Common myeloid progenitor, CD34-positive (primary cell): ENCODE measurements around the gene IGDCC3.
"Not testable (repeated sequence)": the region's sequence is repeated elsewhere in the genome, so short reads cannot be mapped to it uniquely, and the experiment has no call there.

Experiments used
- CTCF ChIA-PET: fragments of 350-600 bp; sonication (Branson Sonifier 250); formaldehyde crosslinking; loops from one replicate; lab custom pipeline; 2021; ENCODE audit warnings: antibody characterized with exemption; lab: Charles Lee
- POLR2A ChIA-PET: fragments of 350-600 bp; sonication (Branson Sonifier 250); formaldehyde crosslinking; loops from one replicate; lab custom pipeline; 2021; ENCODE audit warnings: antibody characterized with exemption; lab: Charles Lee
- DNase-seq, 3 donors: peaks; one replicate each; pipeline versions ENCODE4 v3.0.0 to v3.0.0-alpha.2; 2013
- H3K27ac ChIP-seq, 2 experiments: 1 replicate in 1 of 2; 2 replicates in 1 of 2; pipeline ENCODE4 v1.7.0; 2013; ENCODE audit warnings: inconsistent platforms in 2 of 2, low read length in 2 of 2, mild to moderate bottlenecking in 2 of 2, low read depth in 1 of 2, moderate library complexity in 1 of 2; ENCODE audit not compliant: severe bottlenecking in 2 of 2, insufficient read depth in 1 of 2, poor library complexity in 1 of 2
- H3K27me3 ChIP-seq, 5 experiments: replicated peaks in 2 of 5; 1 replicate in 3 of 5; 2 replicates in 2 of 5; pipeline versions ENCODE4 v1.6.1 to v1.7.0; 2013; ENCODE audit warnings: low read length in 4 of 5, mild to moderate bottlenecking in 2 of 5, moderate library complexity in 2 of 5, inconsistent platforms in 1 of 5; ENCODE audit not compliant: insufficient read depth in 5 of 5, control insufficient read depth in 4 of 5
- H3K36me3 ChIP-seq, 4 experiments: 1 replicate in 2 of 4; 2 replicates in 2 of 4; pipeline versions ENCODE4 v1.6.1 to v1.7.0; 2013; ENCODE audit warnings: low read length in 3 of 4, control low read depth in 1 of 4, mild to moderate bottlenecking in 1 of 4; ENCODE audit not compliant: control insufficient read depth in 4 of 4, insufficient read depth in 4 of 4
- H3K4me1 ChIP-seq, 4 experiments: 1 replicate in 3 of 4; 2 replicates in 1 of 4; pipeline versions ENCODE4 v1.6.1 to v1.7.1; 2013; ENCODE audit warnings: low read length in 3 of 4, mild to moderate bottlenecking in 3 of 4, control low read depth in 1 of 4, inconsistent platforms in 1 of 4, moderate library complexity in 1 of 4; ENCODE audit not compliant: control insufficient read depth in 4 of 4, insufficient read depth in 4 of 4; ENCODE audit errors: control extremely low read depth in 1 of 4
- H3K4me3 ChIP-seq, 7 experiments: 1 replicate in 4 of 7; 2 replicates in 3 of 7; pipeline versions ENCODE4 v1.5.1 to v1.7.0; 2013; ENCODE audit warnings: mild to moderate bottlenecking in 7 of 7, low read length in 6 of 7, moderate library complexity in 6 of 7, inconsistent platforms in 2 of 7, low read depth in 2 of 7, control low read depth in 1 of 7; ENCODE audit not compliant: insufficient read depth in 4 of 7, control insufficient read depth in 1 of 7; ENCODE audit errors: extremely low read depth in 1 of 7
- H3K9me3 ChIP-seq, 5 experiments: 1 replicate in 4 of 5; 2 replicates in 1 of 5; pipeline versions ENCODE4 v1.6.1 to v1.7.1; 2013; ENCODE audit warnings: low read length in 4 of 5, mild to moderate bottlenecking in 2 of 5, inconsistent platforms in 1 of 5, low read depth in 1 of 5, moderate library complexity in 1 of 5; ENCODE audit not compliant: control insufficient read depth in 4 of 5, insufficient read depth in 2 of 5; ENCODE audit errors: control extremely low read depth in 1 of 5
- WGBS: methylation state at CpG from one replicate; pipeline ENCODE4 v1.1.5; 2013; ENCODE audit not compliant: insufficient coverage; 5-methylcytosine and 5-hydroxymethylcytosine counted together

The IGDCC3 gene

GRCh38 chr15:65349338-65349737, 28.5 kb downstream of the IGDCC3 start:
- 94% methylated on average over 5 of the region's 8 CpGs for WGBS
- Histone ChIP-seq H3K4me1 (no peaks in the 10 kb centered on the region), H3K36me3 (no peaks in the 10 kb centered on the region), H3K27me3 (peaks cover 0 to 8% (median 5%) of the 10 kb centered on the region in 5 experiments), H3K9me3 (peaks cover 0 to 16% (median 7%) of the 10 kb centered on the region in 5 experiments), H3K27ac (no peak overlapping the region), H3K4me3 (no peak overlapping the region)
- CTCF ChIA-PET, result interaction anchor here (0.9 to 1.3 kb wide), 2 partner anchors 13 to 19 kb away, joined by 4 read pairs; no protein-coding TSS in a partner anchor
- POLR2A ChIA-PET, result no interaction called here
- no peak for DNase-seq

- POLR2A ChIA-PET, DNase-seq, H3K27me3 ChIP-seq, H3K36me3 ChIP-seq, H3K27ac ChIP-seq, H3K9me3 ChIP-seq, H3K4me3 ChIP-seq, H3K4me1 ChIP-seq: not testable (repeated sequence)
- WGBS, result 96% methylated on average over 5 of the region's 8 CpGs
- CTCF ChIA-PET, result interaction anchor here (1.4 kb wide), 1 partner anchor 37 kb away, joined by 3 read pairs; no protein-coding TSS in a partner anchor
Observed at GRCh38 chr15:65347756-65348155, 30.0 kb downstream of the IGDCC3 start.

- peaks cover 0 to 7% (median 0%) of the 10 kb centered on the region in 5 experiments for H3K27me3 ChIP-seq
- H3K27ac ChIP-seq, result no peak overlapping the region
- H3K4me3 ChIP-seq, result no peak overlapping the region
- POLR2A ChIA-PET, result no interaction called here
- WGBS, result 100% methylated on average over 2 of the region's 6 CpGs
- DNase-seq, result no peak
- H3K36me3 ChIP-seq, result no peaks in the 10 kb centered on the region
- no peaks in the 10 kb centered on the region for H3K4me1 ChIP-seq
- CTCF ChIA-PET, result interaction anchor here (1.1 kb wide), 1 partner anchor 48 kb away, joined by 3 read pairs; no protein-coding TSS in a partner anchor
- H3K9me3 ChIP-seq, result peaks cover 0 to 3% (median 0%) of the 10 kb centered on the region in 5 experiments
Observed at GRCh38 chr15:65346856-65347598, 30.8 kb downstream of the IGDCC3 start.

GRCh38 chr15:65344914-65345275, 32.9 kb downstream of the IGDCC3 start:
- no peaks in the 10 kb centered on the region for H3K36me3 ChIP-seq
- no peak for DNase-seq
- H3K4me3 ChIP-seq, result no peak overlapping the region
- POLR2A ChIA-PET, result no interaction called here
- H3K4me1 ChIP-seq, result peaks cover 0 to 4% (median 4%) of the 10 kb centered on the region in 4 experiments
- CTCF ChIA-PET, result interaction anchor here (1.2 kb wide), 1 partner anchor 25 kb away, joined by 3 read pairs; no protein-coding TSS in a partner anchor
- no peak overlapping the region for H3K27ac ChIP-seq
- H3K9me3 ChIP-seq, result no peaks in the 10 kb centered on the region
- 80% methylated on average over 1 of the region's 2 CpGs for WGBS
- H3K27me3 ChIP-seq, result peaks cover 0 to 7% (median 0%) of the 10 kb centered on the region in 5 experiments

GRCh38 chr15:65344214-65344913, 33.4 kb downstream of the IGDCC3 start:
- no peaks in the 10 kb centered on the region for H3K9me3 ChIP-seq
- no peaks in the 10 kb centered on the region for H3K36me3 ChIP-seq
- DNase-seq, result no peak
- WGBS, result 98% methylated on average over 5 of the region's 8 CpGs
- ChIA-PET POLR2A (no interaction called here), CTCF (no interaction called here)
- H3K27me3 ChIP-seq, result peaks cover 0 to 7% (median 0%) of the 10 kb centered on the region in 5 experiments
- H3K4me3 ChIP-seq, result no peak overlapping the region
- no peak overlapping the region for H3K27ac ChIP-seq
- peaks cover 0 to 9% (median 9%) of the 10 kb centered on the region in 4 experiments for H3K4me1 ChIP-seq

GRCh38 chr15:65343374-65343981, 34.3 kb downstream of the IGDCC3 start:
- Histone ChIP-seq H3K36me3 (no peaks in the 10 kb centered on the region), H3K27ac (no peak overlapping the region), H3K4me3 (no peak overlapping the region), H3K4me1 (peaks cover 0 to 10% (median 9%) of the 10 kb centered on the region in 4 experiments), H3K9me3 (no peaks in the 10 kb centered on the region), H3K27me3 (peaks cover 0 to 7% (median 0%) of the 10 kb centered on the region in 5 experiments)
- ChIA-PET POLR2A (no interaction called here), CTCF (no interaction called here)
- 97% methylated on average over 8 of the region's 10 CpGs for WGBS
- no peak for DNase-seq
